ENCODE results near the gene TMEM40.
"Not testable (repeated sequence)": the region's sequence is repeated elsewhere in the genome, so short reads cannot be mapped to it uniquely, and the experiment has no call there.

The TMEM40 gene

DNA sequence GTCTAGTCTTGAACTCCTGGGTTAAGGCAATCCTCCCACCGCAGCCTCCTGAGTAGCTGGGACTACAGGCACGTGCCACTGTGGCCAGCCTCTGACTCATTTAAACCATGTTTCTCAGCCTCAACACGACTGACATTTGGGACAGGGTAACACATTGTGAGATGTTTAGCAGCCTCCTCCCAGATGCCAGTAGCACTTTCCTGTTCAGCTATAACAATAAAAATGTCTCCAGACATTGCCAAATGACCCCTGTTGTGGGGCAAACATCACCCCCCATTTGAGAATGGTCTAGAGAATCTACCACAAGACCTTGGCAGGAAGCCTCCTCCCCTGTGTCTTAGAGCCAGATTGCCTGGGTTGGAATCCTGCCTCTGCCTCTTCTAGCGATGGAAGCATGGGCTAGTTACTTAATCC lies 8.4 kb downstream of the TMEM40 start:
- DNase-seq (ENCODE audit: low read depth in 2 of 2), result peak in 1 of 2 donors; percentile 39

- no peak for DNase-seq (ENCODE audit: low read depth in 2 of 2)
Observed at GRCh38 chr3:12750223-12750622, 8.8 kb downstream of the TMEM40 start.

- no peak for DNase-seq (ENCODE audit: low read depth in 2 of 2)
Observed at GRCh38 chr3:12748477-12748876, 10.6 kb downstream of the TMEM40 start.

- no peak for DNase-seq (ENCODE audit: low read depth in 2 of 2)
Observed at GRCh38 chr3:12746419-12746818, 12.6 kb downstream of the TMEM40 start.

- no peak for DNase-seq (ENCODE audit: low read depth in 2 of 2)
Observed at GRCh38 chr3:12744326-12744725, 14.7 kb downstream of the TMEM40 start.

DNA sequence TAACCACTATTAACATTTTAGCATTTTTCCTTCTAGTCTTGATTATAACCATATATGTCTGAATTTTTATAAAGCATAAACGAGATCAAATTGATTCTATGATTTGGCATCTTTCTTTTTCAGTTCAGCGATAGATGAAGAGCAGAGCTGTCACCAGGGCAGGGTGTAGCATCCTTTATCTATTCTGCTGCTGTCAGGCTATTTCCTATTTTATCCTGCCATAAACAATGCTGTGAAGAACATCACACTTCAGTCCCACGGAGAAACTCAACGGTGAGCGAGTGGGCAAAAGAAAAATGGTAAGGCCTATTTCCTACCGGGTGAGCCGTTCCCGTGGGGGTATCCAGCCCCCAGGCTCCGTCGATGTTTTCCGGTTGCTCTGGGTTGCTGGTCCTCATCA lies 15.5 kb downstream of the TMEM40 start:
- DNase-seq (ENCODE audit: low read depth in 2 of 2), result no peak

DNA sequence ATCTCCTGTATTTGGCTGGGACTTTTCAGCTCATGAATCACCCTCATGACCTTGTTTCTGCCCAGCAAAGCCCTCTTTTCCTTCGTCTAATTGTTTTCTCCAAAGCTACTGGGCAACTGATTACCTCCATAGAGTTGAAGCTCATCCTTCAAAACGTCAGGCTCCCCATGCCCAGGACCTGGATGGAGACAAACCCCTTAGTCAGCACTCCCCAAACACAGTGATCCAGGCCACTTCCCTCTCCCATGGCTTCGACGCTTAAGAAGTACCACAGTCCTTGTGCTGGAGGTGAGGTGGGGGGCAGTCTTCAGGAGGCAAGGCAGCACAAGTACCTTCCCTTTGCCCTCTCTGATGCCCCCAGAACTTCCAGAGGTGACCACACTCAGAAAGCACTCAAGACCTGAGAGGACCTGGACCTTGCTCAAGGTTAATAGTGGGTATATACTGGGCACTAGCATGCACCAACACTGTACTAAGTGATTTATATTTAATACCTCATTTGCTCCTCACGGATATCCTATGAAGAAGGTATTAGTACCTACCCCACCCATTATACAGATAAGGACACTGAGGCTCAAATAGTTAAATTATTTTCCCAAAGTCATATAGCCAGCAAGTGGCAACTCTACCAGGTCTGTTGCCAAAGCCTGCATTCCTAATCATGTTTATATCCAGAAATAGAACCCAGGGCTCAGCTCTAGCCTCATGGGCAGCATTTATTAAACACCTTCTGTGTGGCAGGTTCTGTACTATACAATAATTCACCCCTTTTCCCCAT lies 16.5 kb downstream of the TMEM40 start:
- DNase-seq (ENCODE audit: low read depth in 2 of 2), result no peak

DNA sequence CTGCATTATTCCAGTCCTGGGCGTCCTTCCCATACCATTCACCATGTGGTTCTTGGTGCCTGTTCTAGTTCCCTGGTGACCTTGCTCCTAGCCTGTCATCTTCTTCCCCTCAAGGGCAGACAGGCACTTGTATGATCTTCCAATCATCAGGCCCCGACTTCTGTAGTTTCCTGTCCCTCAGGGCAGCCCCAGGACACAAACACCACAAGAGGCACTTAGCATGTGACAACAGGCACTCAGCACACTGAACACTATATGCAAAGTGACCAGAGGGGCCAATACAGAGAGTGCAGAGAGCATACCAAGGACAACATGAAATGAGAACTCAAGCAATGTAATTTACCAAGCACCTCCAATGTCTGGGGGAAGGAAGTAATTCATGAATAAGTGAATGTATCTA lies 17.9 kb downstream of the TMEM40 start:
- DNase-seq (ENCODE audit: low read depth in 2 of 2), result no peak

GRCh38 chr3:12737833-12738232 lies 21.2 kb downstream of the TMEM40 start:
- no peak for DNase-seq (ENCODE audit: low read depth in 2 of 2)

DNA sequence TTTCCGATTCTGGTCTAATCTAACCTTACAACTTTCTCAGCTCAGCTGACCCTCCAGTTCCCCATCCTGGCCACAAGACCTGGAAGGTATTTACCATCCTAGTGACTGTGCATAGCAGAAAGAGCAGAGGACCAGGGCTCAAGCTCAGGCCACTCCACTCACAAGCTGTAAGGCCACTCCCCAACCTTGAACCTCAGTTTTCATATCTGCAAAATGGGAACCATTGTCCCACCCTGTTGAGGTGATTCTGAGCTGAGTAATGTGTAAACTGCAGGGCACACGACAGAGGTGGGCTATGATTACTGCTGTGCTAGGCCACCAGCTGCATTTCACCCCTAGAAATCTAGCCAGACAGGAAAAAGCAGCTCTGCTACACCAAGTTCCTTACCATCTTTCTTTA lies 21.7 kb downstream of the TMEM40 start:
- no peak for DNase-seq (ENCODE audit: low read depth in 2 of 2)

DNA sequence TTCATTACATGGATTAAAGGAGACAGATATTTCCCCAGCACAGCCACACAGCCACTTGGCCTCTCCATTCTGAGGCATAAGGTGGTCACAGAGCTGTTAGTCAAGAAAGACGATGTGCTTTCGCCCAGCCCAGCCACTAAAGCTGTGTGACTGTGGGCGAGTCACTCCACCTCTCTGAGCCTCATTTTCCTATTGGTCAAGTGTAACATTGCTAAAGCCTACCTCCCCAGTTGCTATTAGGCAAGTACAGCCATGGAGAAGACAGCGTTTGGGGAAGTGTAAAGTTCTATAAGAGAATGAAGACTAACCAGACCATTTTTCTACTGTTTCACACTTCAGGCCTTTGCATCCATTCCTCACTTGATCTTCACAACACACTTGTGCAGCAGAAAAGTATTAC lies 24.1 kb downstream of the TMEM40 start:
- no peak for DNase-seq (ENCODE audit: low read depth in 2 of 2)

GRCh38 chr3:12733566-12733965 lies 25.5 kb downstream of the TMEM40 start:
- no peak for DNase-seq (ENCODE audit: low read depth in 2 of 2)

DNA sequence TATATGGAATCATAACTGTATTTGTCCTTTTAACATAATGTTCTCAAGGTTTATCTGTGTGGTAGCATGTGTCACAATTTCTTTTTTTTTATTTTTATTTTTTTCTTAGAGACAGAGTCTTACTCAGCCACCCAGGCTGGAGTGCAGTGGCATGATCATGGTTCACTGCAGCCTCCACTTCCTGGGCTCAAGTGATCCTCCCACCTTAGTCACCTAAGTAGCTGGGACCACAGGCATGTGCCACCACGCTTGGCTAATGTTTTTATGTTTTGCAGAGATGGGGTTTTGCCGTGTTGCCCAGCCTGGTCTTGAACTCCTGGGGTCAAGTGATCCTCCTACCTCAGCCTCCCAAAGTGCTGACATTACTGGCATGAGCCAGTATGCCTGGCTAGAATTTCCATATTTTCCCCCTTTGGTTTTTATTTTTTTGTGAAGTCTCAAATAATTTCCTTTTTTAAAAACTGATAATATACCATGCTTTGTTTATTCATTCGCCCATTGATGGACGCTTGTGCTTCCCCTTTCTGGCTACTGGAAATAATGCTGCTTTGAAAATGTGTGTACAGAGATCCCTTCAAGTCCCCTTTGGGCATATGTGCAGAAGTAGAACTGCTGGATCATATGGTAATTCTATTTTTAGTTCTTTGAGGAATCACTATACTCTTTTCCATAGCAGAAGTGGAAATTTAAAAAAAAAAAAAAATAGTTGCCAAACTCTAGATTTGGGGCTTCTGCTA lies 28.4 kb downstream of the TMEM40 start:
- no peak for DNase-seq (ENCODE audit: low read depth in 2 of 2)

- DNase-seq (ENCODE audit: low read depth in 2 of 2), result no peak
Observed at GRCh38 chr3:12729051-12729651, 29.9 kb downstream of the TMEM40 start.

DNA sequence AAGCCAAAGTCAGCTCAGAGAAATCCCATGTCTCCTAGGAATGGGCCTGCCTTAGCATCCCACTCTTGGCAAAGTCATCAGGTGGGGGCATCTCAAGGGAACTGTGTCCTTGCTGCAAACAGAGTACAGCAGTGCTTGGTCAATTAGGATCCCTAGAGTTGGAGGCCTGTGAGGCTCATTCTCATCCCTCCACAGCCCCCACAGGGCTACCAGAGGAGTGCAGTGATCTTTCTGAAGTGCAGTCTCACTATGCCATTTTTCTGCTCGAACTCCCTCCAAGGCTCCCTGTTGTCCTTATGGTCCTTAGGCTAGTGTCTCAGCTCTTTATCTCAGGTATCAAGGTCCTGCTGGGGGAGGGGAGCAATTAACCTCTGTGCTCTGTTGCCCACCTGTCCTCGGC lies 31.1 kb downstream of the TMEM40 start:
- no peak for DNase-seq (ENCODE audit: low read depth in 2 of 2)

DNA sequence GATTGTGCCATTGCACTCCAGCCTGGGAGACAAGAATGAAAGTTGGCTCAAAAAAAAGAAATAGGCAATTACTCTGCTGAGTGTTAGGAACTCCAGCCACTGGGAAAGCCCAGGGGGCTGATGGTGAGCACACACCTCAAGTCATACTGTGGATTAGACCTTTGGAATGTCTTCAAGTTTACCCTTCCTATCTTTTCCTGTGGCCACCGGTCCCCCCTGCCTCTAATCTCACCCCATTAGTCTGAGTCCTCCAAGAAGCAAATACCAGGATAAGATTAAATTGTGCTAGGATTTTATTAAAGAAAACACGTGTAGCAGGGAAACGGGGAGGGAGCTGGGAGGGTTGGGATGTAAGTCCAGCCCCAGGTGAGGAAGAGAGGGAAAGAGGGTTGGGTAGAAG lies 31.6 kb downstream of the TMEM40 start:
- no peak for DNase-seq (ENCODE audit: low read depth in 2 of 2)

DNA sequence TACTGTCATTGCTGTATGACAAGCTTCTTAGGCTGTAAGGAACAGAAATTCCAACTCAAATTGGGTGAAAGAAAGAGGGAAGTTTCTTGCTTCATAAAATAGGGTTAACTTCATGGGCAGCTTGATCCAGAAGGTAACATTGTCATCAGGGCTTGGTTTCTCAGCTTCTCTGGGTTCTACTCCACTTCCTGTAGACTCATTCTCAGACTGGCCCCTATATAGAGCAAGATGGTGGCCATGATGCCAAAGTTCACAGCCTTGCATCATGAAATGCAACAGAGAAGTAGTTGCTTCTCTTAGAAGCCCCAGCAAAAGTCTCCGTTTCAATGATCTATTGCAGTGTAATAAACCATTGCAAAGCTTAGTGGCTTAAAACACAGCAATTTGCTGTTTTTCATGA lies 33.6 kb downstream of the TMEM40 start:
- no peak for DNase-seq (ENCODE audit: low read depth in 2 of 2)

GRCh38 chr3:12724794-12725193 lies 34.3 kb downstream of the TMEM40 start:
- DNase-seq (ENCODE audit: low read depth in 2 of 2), result no peak

GRCh38 chr3:12723362-12723761 lies 35.7 kb downstream of the TMEM40 start:
- DNase-seq (ENCODE audit: low read depth in 2 of 2), result not testable (repeated sequence)

- no peak for DNase-seq (ENCODE audit: low read depth in 2 of 2)
Observed at GRCh38 chr3:12722226-12722625, 36.8 kb downstream of the TMEM40 start.

GRCh38 chr3:12719984-12720898 lies 38.8 kb downstream of the TMEM40 start:
- DNase-seq (ENCODE audit: low read depth in 2 of 2), result peak; percentile 33 to 47

DNA sequence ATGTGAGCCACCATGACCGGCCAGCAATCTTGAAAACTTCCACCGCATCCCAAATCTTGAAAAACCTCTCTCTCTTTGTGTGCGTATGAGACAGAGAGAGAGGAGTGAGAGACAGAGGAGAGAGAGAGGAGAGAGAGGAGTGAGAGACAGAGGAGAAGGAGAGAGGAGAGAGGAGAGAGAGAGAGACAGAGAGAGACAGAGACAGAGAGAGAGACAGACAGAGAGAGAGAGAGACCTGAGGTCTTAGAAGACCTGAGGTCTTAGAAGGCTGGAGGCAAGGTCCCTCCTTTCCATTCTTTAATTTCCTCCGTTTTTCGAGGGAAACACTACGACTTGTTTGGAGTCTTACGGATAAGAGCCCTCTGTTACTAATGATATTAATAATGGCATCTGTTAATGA lies 39.5 kb downstream of the TMEM40 start:
- no peak for DNase-seq (ENCODE audit: low read depth in 2 of 2)
